ENCODE measurements around the gene PAQR8.

GRCh38 chr6:52415333-52415732 is 53.4 kb downstream of the PAQR8 start:
- TF ChIP-seq CTCF (IDR thresholded peaks at IDR 0.05) (no peak), POLR2AphosphoS5 (IDR thresholded peaks at IDR 0.05) (no peak), POLR2A (IDR thresholded peaks at IDR 0.05) (no peak)

Measured in transverse colon (tissue), 4 donors.